22Rv1 (cell line): ENCODE data around the gene PPEF1.

Experiments
- H3K27ac ChIP-seq: fragments of 450-650 bp; 2 replicates; pipeline ENCODE4 v1.5.1; 2017
- ZFX ChIP-seq: fragments of 450-650 bp; IDR thresholded peaks from 2 replicates; pipeline ENCODE4 v1.6.1; 2017; ENCODE audit warnings: antibody characterized with exemption, borderline replicate concordance
- TF ChIP-seq, protein P1 (sequence below): fragments of 450-650 bp; IDR thresholded peaks from 2 replicates; pipeline ENCODE4 v1.5.1; 2017; ENCODE audit warnings: mild to moderate bottlenecking

The PPEF1 gene

DNA sequence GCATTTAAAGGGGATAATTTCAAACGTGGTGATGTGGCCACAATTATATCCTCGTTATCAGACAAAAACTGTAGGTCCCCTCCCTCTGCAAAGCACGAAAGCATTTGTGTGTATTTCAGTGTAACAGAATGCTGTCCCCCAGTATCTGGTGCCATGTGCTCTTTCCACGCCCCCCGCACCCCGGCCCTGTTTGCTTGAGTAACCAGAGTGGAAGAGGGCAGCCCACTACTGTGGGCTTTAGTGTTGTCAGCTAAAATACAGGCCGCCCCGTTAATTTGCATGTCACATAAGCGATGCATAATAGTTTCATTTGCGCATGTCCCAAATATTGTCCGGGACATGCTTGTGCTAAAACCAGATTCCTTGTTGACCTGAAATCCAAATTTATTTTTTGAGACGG is 166.4 kb downstream of the PPEF1 start:
- H3K27ac ChIP-seq = no peak overlapping the region
- TF ChIP-seq, protein P1, sequence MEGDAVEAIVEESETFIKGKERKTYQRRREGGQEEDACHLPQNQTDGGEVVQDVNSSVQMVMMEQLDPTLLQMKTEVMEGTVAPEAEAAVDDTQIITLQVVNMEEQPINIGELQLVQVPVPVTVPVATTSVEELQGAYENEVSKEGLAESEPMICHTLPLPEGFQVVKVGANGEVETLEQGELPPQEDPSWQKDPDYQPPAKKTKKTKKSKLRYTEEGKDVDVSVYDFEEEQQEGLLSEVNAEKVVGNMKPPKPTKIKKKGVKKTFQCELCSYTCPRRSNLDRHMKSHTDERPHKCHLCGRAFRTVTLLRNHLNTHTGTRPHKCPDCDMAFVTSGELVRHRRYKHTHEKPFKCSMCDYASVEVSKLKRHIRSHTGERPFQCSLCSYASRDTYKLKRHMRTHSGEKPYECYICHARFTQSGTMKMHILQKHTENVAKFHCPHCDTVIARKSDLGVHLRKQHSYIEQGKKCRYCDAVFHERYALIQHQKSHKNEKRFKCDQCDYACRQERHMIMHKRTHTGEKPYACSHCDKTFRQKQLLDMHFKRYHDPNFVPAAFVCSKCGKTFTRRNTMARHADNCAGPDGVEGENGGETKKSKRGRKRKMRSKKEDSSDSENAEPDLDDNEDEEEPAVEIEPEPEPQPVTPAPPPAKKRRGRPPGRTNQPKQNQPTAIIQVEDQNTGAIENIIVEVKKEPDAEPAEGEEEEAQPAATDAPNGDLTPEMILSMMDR = no peak
- TF ChIP-seq ZFX = no peak

DNA sequence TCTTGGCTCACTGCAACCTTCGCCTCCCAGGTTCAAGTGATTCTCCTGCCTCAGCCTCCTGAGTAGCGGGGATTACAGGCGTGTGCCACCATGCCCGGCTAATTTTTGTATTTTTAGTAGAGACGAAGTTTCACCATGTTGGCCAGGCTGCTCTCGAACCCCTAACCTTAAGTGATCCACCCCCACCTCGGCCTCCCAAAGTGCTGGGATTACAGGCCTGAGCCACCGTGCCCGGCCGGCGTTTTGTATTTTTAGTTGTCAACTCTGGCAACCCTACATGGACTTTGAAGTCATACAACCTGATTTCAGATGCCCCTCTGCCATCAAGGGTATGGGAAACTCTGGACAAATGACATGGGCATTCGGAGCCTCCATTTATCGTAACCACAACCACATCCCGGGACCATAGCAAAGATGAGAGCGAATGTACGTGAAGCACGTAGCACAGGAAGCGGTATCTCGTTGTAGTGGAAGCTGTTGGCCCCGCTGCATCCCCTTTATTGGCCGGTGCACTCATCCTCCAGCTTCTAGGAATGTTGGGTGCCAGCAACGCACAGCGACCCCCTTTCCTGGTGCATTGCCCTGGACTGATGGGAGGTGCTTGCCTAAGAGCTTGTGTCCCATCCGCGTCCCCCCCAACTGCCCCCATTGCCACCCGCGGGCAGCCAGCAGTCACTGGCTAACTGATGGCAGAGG is 167.3 kb downstream of the PPEF1 start:
- TF ChIP-seq, protein P1 = no peak
- no peak for TF ChIP-seq ZFX
- H3K27ac ChIP-seq = no peak overlapping the region

DNA sequence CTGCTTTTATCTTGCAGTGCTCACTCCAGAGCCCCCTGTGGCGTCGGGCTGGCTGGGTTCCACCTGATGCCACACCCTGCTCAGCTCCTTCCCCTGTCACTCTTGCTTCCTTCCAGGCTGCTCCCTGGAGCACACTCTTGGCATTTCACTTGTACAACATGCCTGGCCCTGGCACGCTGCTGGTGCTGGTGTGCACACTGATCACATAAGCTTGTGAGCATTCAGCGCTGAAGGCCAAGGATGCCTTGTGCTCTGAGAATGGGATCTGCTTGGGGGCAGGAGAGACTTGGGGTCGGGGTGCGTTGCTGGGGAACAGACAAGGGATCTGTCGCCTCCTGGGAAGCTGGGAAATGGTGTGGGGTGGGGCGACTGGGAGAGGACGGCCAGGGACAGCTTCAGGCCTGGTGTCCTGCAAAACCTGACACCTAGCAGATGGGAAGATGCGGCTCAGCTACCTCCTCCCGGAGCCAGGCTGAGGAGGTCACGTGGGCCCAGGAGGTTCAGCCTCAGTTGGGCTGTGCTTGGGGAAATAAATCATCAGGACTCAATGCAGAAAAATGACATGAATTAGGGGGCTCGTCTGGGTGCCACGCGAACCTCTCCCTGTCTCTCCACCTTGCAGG is 167.9 kb downstream of the PPEF1 start:
- TF ChIP-seq, protein P1 = no peak
- no peak for TF ChIP-seq ZFX
- no peak overlapping the region for H3K27ac ChIP-seq

DNA sequence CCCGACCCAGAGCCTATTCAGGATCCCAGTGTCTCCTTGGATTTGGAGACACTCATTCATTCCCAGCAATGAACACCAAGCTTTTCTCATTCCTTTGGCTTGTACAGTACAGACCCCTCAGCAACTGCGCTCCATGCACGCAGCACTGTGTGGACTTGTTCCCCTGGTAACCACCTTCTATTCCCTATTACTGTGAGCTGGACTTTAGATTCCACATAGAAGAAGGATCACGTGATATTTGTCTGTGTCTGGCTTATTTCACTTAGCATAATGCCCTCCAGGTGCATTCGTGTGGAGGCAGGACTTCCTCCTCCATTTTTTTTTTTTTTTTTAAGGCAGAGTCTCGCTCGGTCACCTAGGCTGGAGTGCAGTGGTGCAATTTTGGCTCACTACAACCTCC is 170.0 kb downstream of the PPEF1 start:
- no peak overlapping the region for H3K27ac ChIP-seq
- TF ChIP-seq, protein P1 = no peak
- TF ChIP-seq ZFX = no peak
